GM12872 (cell line): Measurements from ENCODE around the gene GMDS.

Experiments
- CTCF ChIP-seq: IDR thresholded peaks from 3 replicates; pipeline ENCODE4 v1.5.1; 2011; ENCODE audit warnings: low read depth, mild to moderate bottlenecking, low read length, moderate library complexity; ENCODE audit not compliant: insufficient read depth

The GMDS gene

DNA sequence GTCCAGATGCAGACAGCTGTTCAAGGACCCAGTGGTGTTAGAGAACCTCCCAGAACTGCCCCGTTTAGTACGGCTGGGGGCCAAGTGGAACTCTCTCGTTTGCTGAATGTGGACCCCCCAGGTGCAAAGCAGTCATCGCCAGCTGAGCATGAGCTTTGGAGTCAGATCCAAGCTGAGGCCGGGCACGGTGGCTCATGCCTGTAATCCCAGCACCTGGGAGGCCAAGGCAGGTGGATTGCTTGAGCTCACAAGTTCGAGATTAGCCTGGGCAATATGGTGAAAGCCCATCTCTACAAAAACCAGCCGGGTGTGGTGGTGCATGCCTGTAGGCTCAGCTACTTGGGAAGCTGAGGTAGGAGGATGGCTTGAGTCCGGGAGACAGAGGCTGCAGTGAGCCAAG, 606.0 kb downstream of the GMDS start:
- no peak for TF ChIP-seq CTCF

DNA sequence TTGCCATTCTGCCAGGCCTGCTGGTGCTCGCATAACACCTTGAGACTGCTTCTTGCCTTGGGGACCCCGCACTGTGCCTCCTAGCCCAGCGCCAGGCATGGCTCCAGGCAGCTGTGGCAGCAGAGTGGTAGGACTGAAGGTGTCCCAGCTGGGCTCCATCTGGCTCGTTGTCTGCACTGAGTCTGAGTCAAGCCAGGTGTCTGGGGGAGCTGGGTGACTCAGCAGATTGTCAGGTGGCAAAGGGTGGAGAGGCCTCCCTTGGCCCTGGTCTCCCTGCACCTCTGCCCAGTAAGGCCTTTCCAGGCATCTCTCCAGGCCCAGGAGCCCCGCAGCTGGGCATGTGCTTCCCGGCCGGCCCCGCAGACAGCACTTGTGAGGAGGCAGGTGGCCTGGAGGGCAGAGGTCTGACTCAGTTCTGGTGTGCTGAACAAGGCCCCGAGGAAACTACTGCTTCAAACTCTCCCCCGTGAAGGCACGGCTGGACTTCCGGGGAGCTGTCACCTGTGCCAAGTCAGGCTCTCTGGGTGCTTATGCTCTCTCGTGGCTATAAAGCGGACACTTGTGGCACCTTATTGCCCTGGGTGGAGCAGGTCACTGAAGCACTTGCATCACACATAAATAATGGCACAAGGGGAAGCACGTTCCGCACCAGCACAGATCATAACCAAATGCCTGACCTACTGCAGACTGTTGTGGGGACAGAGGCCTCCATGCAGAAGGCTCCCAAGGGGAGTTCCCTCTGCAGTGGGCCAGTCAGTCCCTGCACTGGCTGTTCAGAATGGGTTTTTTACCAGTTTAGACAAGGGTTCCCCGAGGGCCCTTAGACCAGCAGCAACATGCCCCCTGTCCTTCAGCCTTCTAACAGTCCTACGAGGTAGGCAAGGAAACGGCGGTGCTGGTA, 608.2 kb downstream of the GMDS start:
- no peak for TF ChIP-seq CTCF

GRCh38 chr6:1636272-1636825, 609.1 kb downstream of the GMDS start:
- TF ChIP-seq CTCF: no peak

DNA sequence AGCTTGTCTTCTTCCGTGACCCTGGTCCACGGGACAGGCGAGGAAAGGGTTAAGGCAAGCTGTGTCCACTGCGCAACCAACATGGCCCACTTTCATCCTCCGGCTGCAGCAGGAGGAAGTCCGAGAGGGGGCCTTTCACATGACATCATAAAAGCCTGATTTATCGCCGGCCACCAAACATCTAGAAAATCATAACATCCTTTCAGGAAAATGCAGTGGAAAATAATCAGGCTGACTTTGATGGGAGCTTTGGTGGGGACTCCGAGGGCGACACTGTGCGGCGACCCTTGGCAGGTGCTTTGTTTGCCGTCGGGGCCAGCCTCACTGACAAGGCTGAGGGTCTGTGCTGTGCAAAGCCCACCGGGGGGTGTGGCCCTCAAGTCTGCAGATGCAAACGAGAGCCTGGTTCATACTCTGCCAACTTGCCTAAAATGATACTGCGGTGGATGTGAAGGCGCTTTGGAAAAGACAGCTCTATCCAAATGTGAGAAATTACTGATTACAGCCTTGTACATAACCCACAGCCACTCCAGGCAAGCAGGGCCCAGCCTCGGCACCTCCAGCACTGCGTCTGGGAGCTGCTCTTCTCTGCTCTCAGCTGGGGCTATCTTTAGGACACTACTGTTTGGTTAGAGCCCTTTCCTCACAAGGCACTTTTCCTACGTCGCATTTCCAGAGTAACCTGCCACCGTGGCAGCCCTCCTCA, 609.9 kb downstream of the GMDS start:
- TF ChIP-seq CTCF: no peak

DNA sequence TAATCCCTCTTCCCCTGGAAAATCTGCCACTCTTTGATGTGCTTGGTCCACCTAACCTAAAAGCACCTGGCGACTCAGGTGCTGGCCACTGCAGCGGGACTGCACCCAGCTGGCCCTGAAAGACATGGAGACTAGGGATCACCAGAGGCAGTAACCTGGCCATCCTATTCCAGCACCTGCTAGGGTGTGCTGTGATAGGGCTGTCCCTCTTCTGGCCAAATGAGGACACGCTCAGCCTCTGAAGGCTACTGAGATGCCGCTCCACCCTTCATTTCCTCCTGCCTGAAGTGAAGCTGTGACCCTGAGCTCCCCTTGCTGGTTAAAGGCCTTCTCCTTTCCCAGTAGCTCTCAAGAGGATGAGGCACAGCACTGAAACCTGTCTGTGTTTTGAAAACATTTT, 611.3 kb downstream of the GMDS start:
- TF ChIP-seq CTCF: no peak

- no peak for TF ChIP-seq CTCF
Measured at GRCh38 chr6:1633366-1634021, 611.9 kb downstream of the GMDS start.

GRCh38 chr6:1631251-1631650, 614.2 kb downstream of the GMDS start:
- TF ChIP-seq CTCF: no peak
